Fibroblast of mammary gland (primary cell): ENCODE measurements around the gene PRRT4.

Experiments
- DNase-seq: peaks from one replicate; pipeline ENCODE4 v3.0.0-alpha.2; 2010; ENCODE audit warnings: low read depth
- H3K4me3 ChIP-seq: 2 replicates; pipeline ENCODE4 v1.5.1; 2011; ENCODE audit warnings: low read depth, mild to moderate bottlenecking, low read length, moderate library complexity; ENCODE audit not compliant: control insufficient read depth
- TF ChIP-seq, protein P1 (sequence below): conservative IDR thresholded peaks from 2 replicates; pipeline ENCODE4 v1.5.1; 2011; ENCODE audit warnings: low read depth, low read length, inconsistent platforms; ENCODE audit not compliant: control insufficient read depth, insufficient read depth

PRRT4 gene

DNA sequence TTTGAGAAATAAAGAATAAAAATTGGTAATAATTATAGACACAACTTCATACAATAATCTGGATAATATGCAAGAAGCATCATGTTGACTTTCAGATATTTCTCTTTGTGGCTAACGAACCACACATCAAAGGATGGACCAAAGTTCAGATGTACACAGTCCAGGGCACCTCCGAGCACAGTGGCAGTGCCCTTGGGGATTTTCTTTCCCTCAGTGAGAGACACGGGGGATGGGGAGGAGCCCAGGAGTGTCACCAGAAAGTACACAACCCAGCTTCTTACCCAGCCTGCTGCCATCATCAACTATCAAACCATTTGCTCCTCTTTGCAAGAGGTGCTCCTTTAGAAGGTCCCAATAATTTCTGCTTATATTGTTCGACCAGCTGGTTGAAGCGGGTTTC is 51.0 kb downstream of the PRRT4 start:
- DNase-seq, result no peak
- TF ChIP-seq, protein P1, sequence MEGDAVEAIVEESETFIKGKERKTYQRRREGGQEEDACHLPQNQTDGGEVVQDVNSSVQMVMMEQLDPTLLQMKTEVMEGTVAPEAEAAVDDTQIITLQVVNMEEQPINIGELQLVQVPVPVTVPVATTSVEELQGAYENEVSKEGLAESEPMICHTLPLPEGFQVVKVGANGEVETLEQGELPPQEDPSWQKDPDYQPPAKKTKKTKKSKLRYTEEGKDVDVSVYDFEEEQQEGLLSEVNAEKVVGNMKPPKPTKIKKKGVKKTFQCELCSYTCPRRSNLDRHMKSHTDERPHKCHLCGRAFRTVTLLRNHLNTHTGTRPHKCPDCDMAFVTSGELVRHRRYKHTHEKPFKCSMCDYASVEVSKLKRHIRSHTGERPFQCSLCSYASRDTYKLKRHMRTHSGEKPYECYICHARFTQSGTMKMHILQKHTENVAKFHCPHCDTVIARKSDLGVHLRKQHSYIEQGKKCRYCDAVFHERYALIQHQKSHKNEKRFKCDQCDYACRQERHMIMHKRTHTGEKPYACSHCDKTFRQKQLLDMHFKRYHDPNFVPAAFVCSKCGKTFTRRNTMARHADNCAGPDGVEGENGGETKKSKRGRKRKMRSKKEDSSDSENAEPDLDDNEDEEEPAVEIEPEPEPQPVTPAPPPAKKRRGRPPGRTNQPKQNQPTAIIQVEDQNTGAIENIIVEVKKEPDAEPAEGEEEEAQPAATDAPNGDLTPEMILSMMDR, result no peak
- no peak overlapping the region for H3K4me3 ChIP-seq

DNA sequence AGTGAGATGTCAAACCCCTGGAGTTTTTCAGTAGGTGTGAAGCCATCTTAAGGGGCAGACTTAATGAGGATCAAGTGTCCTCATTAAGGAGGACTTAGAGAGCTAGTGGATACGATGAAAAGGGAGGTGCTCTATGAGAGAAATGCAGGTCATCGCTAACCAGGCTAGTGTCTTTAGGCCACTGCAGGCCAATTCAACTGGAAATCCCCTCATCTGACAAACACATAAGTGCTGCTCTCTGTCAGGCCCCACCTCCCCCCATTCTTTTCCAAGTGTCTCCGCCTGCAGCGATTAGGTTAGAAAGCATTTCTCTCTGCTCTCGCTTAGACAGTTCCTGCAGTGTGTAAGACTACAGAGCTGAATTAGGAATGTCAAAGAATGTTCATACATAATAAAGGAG is 51.5 kb downstream of the PRRT4 start:
- no peak overlapping the region for H3K4me3 ChIP-seq
- DNase-seq, result no peak
- TF ChIP-seq, protein P1, result no peak

DNA sequence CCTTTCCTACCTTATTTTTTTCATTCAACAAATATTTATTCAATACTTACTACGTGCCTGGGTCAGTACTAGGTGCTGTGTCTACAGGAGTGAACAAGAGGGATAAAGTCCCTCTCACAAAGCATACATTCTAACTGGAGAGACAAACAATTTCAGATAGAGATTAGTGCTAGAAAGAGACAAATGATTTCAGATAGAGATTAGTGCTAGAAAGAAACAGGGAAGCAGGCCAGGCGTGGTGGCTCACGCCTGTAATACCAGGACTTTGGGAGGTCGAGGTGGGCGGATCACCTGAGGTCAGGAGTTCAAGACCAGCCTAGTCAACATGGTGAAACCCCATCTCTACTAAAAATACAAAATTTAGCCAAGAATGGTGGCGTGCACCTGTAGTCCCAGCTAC is 52.4 kb downstream of the PRRT4 start:
- no peak overlapping the region for H3K4me3 ChIP-seq
- DNase-seq, result no peak
- TF ChIP-seq, protein P1, result no peak

DNA sequence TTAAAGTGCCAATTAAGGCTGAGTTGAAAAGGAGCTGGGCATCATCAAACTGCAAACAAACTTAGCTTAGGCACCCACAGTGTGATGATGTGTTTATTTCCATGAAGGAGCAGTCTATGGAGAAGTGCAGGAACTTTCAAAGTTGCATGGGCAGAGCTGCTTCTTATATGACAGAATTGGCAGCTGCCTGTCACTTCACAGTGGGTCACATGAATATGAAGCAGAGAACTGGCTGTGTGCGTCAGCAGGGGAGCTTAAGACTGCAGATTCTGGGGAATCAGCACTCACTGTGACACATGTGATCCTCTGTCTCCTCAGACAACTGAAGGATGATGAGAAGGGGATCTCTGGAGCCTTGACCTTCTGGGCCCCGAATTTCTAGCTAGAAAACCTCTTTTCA is 54.4 kb downstream of the PRRT4 start:
- TF ChIP-seq, protein P1, result no peak

DNA sequence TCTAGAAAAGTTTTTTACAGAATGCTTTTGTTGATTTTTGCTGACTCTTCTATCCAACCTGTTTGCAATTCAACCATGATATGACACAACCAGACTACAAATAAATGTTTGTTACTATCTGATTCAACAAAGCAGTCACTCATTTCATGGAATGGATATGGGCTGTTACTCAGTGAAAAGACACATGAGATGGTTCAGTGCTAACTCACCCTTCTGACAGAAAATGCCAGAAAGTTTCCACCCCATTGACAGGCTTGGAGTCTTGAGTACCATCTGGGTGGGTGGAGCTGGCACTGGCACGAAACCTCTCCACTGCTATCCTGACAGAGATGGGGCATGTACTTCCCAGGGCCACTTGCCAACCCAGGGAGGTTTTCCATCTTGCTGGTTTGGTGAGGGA is 57.3 kb downstream of the PRRT4 start:
- TF ChIP-seq, protein P1, result no peak
- no peak for DNase-seq
- H3K4me3 ChIP-seq, result no peak overlapping the region

More for the DNA sequence above, 54.4 kb downstream of the PRRT4 start:
- no peak overlapping the region for H3K4me3 ChIP-seq
- no peak for DNase-seq

DNA sequence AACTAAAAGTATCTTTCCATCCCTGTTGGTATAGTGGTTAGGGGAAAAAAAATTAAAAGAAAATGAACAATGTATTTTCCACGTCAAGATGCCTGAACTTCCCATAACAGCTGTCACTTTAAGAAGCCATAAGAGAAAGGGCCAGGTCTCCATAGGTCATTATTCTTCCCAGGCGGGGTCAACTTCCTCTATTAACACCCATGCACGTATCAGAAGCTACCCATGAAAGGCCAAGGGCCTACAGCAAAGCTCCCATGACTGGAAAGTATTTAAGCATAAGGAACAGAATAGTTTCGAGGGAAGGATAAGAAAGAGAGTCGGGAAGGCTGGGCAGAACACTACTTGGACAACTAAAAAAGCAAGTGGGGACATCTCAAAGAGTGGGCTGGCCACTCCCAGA is 57.8 kb downstream of the PRRT4 start:
- TF ChIP-seq, protein P1, result no peak
- DNase-seq, result no peak
- H3K4me3 ChIP-seq, result no peak overlapping the region

DNA sequence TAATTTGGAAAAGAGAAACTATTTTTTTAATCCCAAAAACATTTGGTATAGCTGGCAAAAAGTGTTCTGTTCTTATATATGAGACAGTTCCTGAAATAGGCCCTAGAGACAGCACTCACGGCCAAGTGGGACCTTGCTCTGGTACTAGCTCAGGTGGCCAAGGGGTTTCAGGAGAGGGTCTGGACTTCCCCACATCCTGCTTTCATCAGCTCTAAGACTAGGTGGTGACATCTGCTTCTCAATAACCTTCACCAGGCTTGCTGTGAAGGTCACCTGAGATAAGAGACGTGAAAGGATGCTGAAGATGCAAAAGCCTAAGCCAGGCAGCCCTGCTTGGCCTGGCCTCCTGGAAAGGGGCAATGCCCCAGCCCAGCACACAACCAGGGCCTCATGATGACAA is 58.4 kb downstream of the PRRT4 start:
- TF ChIP-seq, protein P1, result no peak
- H3K4me3 ChIP-seq, result no peak overlapping the region
- no peak for DNase-seq
